ENCODE data around the gene SPI1.

The SPI1 gene

GRCh38 chr11:47395223-47396048, 17.1 kb upstream of the SPI1 start:
- no peaks in the 10 kb centered on the region for H3K36me3 Mint-ChIP-seq (ENCODE audit: low read depth)
- no peak overlapping the region for H3K4me3 Mint-ChIP-seq
- H3K27ac Mint-ChIP-seq = peak overlapping the region; percentile 93
- H3K27me3 Mint-ChIP-seq = no peaks in the 10 kb centered on the region
- peak; percentile 62 for DNase-seq
- H3K9me3 Mint-ChIP-seq = no peaks in the 10 kb centered on the region
- H3K4me1 Mint-ChIP-seq (ENCODE audit: low read depth) = peaks cover 38% of the 10 kb centered on the region

GRCh38 chr11:47394322-47395222, 16.2 kb upstream of the SPI1 start:
- Mint-ChIP-seq H3K4me3 (peak overlapping the region; percentile 44), H3K9me3 (no peaks in the 10 kb centered on the region), H3K27me3 (no peaks in the 10 kb centered on the region), H3K4me1 (ENCODE audit: low read depth) (peaks cover 40% of the 10 kb centered on the region), H3K36me3 (ENCODE audit: low read depth) (no peaks in the 10 kb centered on the region), H3K27ac (peak overlapping the region; percentile 93)
- DNase-seq = peak; percentile 80

GRCh38 chr11:47394050-47394321, 15.6 kb upstream of the SPI1 start:
- Mint-ChIP-seq H3K4me1 (ENCODE audit: low read depth) (peaks cover 43% of the 10 kb centered on the region), H3K4me3 (no peak overlapping the region), H3K27me3 (no peaks in the 10 kb centered on the region), H3K27ac (peak overlapping the region; percentile 93), H3K9me3 (no peaks in the 10 kb centered on the region), H3K36me3 (ENCODE audit: low read depth) (no peaks in the 10 kb centered on the region)
- no peak for DNase-seq

DNA sequence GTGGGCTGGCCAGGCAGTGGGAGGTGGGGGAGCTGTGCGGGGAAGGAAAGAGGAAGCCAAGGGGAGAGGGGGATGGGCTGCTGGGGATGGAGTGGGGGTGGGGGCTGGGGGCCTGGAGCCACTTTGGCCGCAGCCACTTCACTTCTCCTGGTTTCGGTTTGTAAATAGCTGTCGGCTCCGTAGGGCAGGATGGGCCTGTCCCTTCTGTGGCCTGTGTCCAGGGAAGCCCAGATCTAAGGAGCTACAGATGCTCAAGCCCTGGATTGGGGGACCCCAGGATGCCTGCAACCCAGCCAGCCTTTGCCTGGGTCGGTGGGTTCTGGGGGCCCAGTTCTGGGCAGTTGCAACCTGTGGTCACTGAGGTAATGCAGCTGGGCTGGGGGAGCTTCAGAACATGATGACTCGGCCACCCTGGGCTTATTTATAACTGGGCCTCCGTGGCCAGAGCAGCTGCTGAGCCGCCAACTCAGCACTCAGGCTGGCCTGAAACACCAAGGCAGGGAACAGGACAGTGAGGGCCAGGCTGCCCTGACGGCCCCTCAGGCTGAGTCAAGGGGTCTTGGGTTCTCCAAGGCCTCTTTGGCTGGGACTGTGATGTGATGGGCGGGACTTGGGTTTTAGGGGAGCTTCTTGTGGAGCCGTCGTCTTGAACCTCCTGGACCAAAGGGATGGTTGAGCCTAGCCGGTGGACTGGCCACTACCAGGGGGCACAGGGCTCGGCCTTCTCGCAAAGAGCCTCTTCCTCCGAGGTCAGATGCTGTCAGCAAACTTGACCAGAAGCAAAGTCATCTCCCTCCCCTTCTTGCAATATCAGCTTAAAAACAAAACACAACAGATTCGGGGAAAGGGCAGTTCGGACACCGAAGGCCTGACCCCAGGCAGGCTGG, 15.1 kb upstream of the SPI1 start:
- Mint-ChIP-seq H3K4me1 (ENCODE audit: low read depth) (peaks cover 44% of the 10 kb centered on the region), H3K4me3 (no peak overlapping the region), H3K27ac (peak overlapping the region; percentile 93), H3K9me3 (no peaks in the 10 kb centered on the region), H3K27me3 (no peaks in the 10 kb centered on the region), H3K36me3 (ENCODE audit: low read depth) (no peaks in the 10 kb centered on the region)
- DNase-seq = no peak

DNA sequence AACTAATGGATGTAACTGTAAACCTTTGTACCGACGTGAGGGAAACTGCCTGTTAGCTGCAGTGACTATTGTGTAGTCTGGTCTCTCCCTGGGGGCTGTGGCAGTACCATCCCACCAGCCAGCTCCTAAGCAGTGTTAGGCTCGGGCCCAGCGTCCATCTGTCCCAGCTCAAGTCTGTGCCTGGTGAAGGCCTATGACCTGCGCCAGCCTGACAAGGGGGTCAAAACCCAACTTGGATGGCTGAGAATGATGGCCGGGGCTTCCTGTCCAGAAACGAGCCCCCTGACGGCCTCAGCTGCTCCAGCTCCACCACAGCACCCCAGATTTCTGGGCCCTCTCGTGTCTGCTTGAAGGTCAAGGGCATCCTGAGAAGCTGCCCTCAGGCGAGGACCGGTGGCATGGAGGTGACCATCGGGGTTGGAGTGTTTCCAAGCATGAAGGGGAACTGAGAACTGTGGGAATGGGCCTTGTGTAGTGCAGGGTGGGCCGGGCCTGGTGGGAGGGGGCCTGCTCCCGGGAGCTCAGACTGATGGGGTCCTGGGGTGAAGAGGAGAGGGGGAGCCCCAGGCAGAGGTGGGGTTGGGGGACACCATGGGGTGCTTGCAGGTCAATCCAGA, 14.3 kb upstream of the SPI1 start:
- H3K27me3 Mint-ChIP-seq = no peaks in the 10 kb centered on the region
- no peak for DNase-seq
- H3K27ac Mint-ChIP-seq = no peak overlapping the region
- no peak overlapping the region for H3K4me3 Mint-ChIP-seq
- no peaks in the 10 kb centered on the region for H3K36me3 Mint-ChIP-seq (ENCODE audit: low read depth)
- H3K4me1 Mint-ChIP-seq (ENCODE audit: low read depth) = peaks cover 45% of the 10 kb centered on the region
- no peaks in the 10 kb centered on the region for H3K9me3 Mint-ChIP-seq

GRCh38 chr11:47391711-47392432, 13.5 kb upstream of the SPI1 start:
- Mint-ChIP-seq H3K27ac (no peak overlapping the region), H3K4me3 (no peak overlapping the region), H3K4me1 (ENCODE audit: low read depth) (peaks cover 45% of the 10 kb centered on the region)

DNA sequence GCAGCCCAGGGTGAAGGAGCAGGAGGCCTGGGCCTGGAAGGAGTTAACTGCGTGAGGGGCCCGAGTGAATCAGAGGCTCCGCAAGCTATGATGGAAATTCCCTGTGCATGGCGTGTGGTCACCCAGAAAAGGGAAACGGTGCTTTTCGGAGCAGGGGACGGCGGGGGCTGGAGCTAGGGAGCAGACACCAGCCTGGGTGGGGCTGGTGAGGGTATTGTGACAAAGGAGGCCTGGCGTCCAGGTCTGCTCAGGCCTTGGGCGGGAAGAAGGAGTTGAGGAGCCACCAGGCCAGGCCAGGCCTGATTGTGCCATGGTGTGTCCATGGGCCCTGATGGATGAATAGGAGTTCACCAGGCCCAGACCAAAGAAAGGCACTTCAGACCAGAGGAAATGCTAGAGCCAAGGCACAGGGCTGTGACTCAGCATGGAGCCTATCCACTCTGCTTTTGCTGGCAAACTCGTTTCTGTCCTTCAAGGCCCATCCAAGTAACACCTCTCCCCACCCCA, 12.8 kb upstream of the SPI1 start:
- H3K27ac Mint-ChIP-seq = no peak overlapping the region
- H3K27me3 Mint-ChIP-seq = no peaks in the 10 kb centered on the region
- no peaks in the 10 kb centered on the region for H3K36me3 Mint-ChIP-seq (ENCODE audit: low read depth)
- H3K4me1 Mint-ChIP-seq (ENCODE audit: low read depth) = peaks cover 45% of the 10 kb centered on the region
- no peak for DNase-seq
- H3K4me3 Mint-ChIP-seq = no peak overlapping the region
- no peaks in the 10 kb centered on the region for H3K9me3 Mint-ChIP-seq

More at GRCh38 chr11:47391711-47392432, 13.5 kb upstream of the SPI1 start:
- no peaks in the 10 kb centered on the region for H3K9me3 Mint-ChIP-seq
- H3K27me3 Mint-ChIP-seq = no peaks in the 10 kb centered on the region
- no peak for DNase-seq
- H3K36me3 Mint-ChIP-seq (ENCODE audit: low read depth) = no peaks in the 10 kb centered on the region

DNA sequence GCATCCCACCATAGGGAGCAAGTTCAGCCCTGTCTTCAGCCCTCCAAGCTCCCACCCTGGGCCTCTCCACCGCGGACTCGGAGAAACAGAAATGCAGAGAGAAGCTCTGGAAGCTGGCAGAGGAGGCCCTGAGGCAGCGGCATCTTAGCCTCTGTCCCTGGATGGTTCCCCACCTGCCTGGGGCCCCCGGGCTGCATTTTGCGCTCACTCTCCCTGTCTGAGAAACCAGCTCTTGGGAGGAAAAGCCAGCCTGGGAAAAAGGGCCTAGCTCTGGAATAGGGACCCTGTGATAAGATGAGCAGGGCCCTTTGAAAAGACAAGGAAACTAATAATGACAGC, 12.0 kb upstream of the SPI1 start:
- H3K4me1 Mint-ChIP-seq (ENCODE audit: low read depth) = peaks cover 40% of the 10 kb centered on the region
- no peaks in the 10 kb centered on the region for H3K27me3 Mint-ChIP-seq
- no peak overlapping the region for H3K27ac Mint-ChIP-seq
- DNase-seq = no peak
- H3K4me3 Mint-ChIP-seq = no peak overlapping the region
- H3K9me3 Mint-ChIP-seq = no peaks in the 10 kb centered on the region
- no peaks in the 10 kb centered on the region for H3K36me3 Mint-ChIP-seq (ENCODE audit: low read depth)

- no peak for DNase-seq
- no peaks in the 10 kb centered on the region for H3K36me3 Mint-ChIP-seq (ENCODE audit: low read depth)
- peak overlapping the region; percentile 9 for H3K27ac Mint-ChIP-seq
- peaks cover 36% of the 10 kb centered on the region for H3K4me1 Mint-ChIP-seq (ENCODE audit: low read depth)
- H3K27me3 Mint-ChIP-seq = no peaks in the 10 kb centered on the region
- no peaks in the 10 kb centered on the region for H3K9me3 Mint-ChIP-seq
- no peak overlapping the region for H3K4me3 Mint-ChIP-seq
Observed at GRCh38 chr11:47389577-47390421, 11.5 kb upstream of the SPI1 start.

DNA sequence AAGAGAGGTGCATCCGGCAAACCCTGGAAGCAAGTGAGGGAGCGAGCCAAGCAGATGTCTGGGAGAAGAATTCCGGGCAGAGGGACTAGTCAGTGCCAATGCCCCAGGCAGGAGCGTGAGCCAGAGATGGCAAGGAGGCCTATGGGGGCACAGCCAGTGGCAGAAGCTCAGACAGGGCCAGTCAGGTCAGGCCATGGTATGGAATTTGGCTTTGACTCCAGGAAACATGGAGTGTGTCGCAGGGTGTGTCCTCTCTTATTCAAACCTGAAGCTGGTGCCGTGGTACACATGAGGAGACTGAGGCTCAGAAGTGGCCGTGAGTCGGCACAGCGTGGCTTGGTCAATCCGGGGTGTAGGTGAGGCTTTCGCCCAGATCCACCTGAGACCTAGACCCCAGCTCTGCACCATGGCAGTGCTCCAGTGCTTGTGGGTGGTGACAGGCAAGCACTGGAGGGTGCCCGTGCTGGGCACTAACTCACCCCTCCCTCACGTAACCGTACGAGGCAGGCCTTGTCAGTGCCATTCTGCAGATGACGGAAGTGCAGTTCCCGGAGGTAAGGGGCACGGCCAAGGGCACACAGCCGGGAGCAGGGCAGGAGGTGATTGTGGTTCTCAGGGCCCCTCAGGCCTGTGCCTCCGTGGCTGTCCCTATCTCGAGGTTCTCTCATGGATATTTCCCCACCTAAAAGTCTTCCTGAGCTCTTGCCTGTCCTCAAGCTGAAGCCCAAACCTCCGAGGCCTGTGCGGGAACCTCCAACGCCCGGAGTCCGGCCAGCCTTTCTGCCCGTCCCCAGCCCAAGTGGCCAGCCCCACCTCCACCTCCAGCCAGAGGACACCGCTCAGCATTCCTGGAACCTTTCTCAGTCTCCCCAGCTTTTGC, 10.6 kb upstream of the SPI1 start:
- DNase-seq = no peak
- Mint-ChIP-seq H3K27ac (no peak overlapping the region), H3K9me3 (no peaks in the 10 kb centered on the region), H3K36me3 (ENCODE audit: low read depth) (no peaks in the 10 kb centered on the region), H3K4me1 (ENCODE audit: low read depth) (peaks cover 28% of the 10 kb centered on the region), H3K4me3 (no peak overlapping the region), H3K27me3 (no peaks in the 10 kb centered on the region)

DNA sequence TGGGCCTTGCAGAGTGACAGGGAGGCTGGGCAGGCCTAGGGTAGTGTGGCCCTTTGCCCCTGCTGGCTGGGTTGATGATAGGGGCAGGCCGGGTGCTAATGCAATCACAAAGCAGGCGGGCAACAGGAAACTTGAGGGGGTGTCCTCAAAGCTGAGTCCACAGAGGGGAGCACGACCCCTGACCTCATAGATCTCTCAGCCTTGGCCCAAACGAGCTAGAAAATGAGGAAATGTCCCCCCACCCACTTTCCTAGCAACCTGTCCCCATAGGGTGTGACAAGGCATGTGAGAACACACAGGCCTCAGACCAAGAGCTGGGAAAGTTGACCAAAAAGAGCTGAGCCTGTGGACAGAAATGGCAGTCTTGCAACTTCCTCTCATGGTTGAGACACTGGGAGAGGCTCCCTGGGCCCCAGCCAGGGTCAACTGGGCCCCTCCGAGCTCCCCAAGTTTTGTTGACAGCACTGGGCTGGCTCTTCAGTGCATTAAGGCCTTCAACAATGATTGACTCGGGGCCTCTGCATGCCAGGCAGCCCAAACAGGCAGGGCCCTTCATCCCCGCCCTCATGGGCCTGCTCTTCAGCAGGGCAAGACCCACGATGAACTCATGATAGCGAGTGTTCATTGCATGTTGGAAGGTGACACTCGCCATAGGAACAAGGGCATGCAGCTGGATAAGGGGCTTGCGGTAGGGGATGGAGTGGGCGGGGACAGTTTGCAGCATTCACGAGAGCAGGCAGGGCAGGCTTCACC, 9.8 kb upstream of the SPI1 start:
- Mint-ChIP-seq H3K36me3 (ENCODE audit: low read depth) (no peaks in the 10 kb centered on the region), H3K4me3 (no peak overlapping the region), H3K27ac (peak overlapping the region; percentile 37), H3K9me3 (no peaks in the 10 kb centered on the region), H3K27me3 (no peaks in the 10 kb centered on the region), H3K4me1 (ENCODE audit: low read depth) (peaks cover 21% of the 10 kb centered on the region)
- DNase-seq = no peak

- peaks cover 7% of the 10 kb centered on the region for H3K4me1 Mint-ChIP-seq (ENCODE audit: low read depth)
- H3K27me3 Mint-ChIP-seq = no peaks in the 10 kb centered on the region
- H3K36me3 Mint-ChIP-seq (ENCODE audit: low read depth) = no peaks in the 10 kb centered on the region
- no peak overlapping the region for H3K27ac Mint-ChIP-seq
- no peak overlapping the region for H3K4me3 Mint-ChIP-seq
- no peak for DNase-seq
- H3K9me3 Mint-ChIP-seq = no peaks in the 10 kb centered on the region
Observed at GRCh38 chr11:47384498-47384897, 6.2 kb upstream of the SPI1 start.
